ENCODE data around the gene GTF2B. TPM values are rescaled to one million over a fixed set of nuclear protein-coding genes. Genes with fewer than 3 reads are reported as not detected.
"Not testable (repeated sequence)": the region's sequence is repeated elsewhere in the genome, so short reads cannot be mapped to it uniquely, and the experiment has no call there.

GTF2B gene
- total RNA-seq, 6 experiments from 2014 or later: 8.8 to 21.6 (median 15.9) TPM

GRCh38 chr1:88867743-88868521 is 23.4 kb downstream of the GTF2B start:
- Histone ChIP-seq H3K4me3 (no peak overlapping the region), H3K4me1 (no peaks in the 10 kb centered on the region), H3K36me3 (peaks cover 0 to 9% (median 0%) of the 10 kb centered on the region in 4 donors), H3K27ac (no peak overlapping the region), H3K9me3 (no peaks in the 10 kb centered on the region), H3K27me3 (no peaks in the 10 kb centered on the region)
- 65% methylated on average over 6 of the region's 6 CpGs for WGBS (ENCODE audit: insufficient coverage, low coverage, low lambda C conversion rate, missing lambda C conversion rate)
- ATAC-seq: no peak
- intact Hi-C loops (cut with DNase I): no loop called here
- TF ChIP-seq POLR2A (IDR thresholded peaks at IDR 0.05): no peak
- TF ChIP-seq, protein P1, sequence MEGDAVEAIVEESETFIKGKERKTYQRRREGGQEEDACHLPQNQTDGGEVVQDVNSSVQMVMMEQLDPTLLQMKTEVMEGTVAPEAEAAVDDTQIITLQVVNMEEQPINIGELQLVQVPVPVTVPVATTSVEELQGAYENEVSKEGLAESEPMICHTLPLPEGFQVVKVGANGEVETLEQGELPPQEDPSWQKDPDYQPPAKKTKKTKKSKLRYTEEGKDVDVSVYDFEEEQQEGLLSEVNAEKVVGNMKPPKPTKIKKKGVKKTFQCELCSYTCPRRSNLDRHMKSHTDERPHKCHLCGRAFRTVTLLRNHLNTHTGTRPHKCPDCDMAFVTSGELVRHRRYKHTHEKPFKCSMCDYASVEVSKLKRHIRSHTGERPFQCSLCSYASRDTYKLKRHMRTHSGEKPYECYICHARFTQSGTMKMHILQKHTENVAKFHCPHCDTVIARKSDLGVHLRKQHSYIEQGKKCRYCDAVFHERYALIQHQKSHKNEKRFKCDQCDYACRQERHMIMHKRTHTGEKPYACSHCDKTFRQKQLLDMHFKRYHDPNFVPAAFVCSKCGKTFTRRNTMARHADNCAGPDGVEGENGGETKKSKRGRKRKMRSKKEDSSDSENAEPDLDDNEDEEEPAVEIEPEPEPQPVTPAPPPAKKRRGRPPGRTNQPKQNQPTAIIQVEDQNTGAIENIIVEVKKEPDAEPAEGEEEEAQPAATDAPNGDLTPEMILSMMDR (IDR thresholded peaks at IDR 0.05): no peak
- no peak for DNase-seq

DNA sequence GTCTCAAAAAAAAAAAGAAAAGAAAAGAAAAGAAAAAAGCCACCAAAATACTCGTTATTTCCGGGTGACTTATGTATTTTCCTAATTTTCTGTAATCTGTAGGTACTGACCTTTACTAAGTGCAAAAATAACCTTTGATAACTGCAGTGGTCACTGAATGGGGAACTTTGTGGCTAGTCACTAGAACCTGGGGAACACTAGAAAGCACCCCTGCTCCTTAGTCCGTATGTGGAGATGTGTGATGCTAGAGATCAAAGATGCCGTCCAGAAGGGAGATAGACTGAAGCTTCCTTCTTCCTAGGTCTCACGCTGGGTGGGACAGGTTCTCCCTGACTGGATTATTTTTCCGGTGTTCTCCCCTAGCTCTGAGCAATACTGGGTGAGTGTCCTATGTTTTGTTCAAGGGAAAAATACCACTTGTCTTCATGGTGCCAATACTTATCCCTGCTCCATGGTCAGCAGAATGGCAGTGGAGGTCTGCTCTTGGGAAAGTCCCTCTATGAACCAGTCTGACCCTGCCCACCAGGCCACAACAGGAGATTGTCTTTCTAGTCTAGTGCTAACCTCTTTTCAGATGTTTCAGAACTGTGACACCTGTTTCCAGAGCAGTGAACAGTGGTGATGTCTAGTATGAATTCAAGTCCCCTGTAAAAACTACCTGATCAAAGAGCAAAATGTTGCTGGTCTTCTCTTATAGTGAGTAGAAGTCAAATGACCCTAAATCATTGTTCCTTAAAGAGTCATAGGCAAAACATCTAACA is 39.9 kb downstream of the GTF2B start:
- no peaks in the 10 kb centered on the region for H3K4me1 ChIP-seq
- H3K27me3 ChIP-seq: no peaks in the 10 kb centered on the region
- TF ChIP-seq POLR2A (IDR thresholded peaks at IDR 0.05): no peak
- TF ChIP-seq, protein P1 (IDR thresholded peaks at IDR 0.05): no peak
- H3K9me3 ChIP-seq: no peaks in the 10 kb centered on the region
- H3K36me3 ChIP-seq: peaks cover 0 to 54% (median 18%) of the 10 kb centered on the region in 4 donors
- 88% methylated on average over 6 of the region's 6 CpGs for WGBS (ENCODE audit: insufficient coverage, low coverage, low lambda C conversion rate, missing lambda C conversion rate)
- intact Hi-C loops (cut with DNase I): no loop called here
- H3K4me3 ChIP-seq: no peak overlapping the region
- H3K27ac ChIP-seq: no peak overlapping the region
- ATAC-seq: no peak
- DNase-seq: no peak

DNA sequence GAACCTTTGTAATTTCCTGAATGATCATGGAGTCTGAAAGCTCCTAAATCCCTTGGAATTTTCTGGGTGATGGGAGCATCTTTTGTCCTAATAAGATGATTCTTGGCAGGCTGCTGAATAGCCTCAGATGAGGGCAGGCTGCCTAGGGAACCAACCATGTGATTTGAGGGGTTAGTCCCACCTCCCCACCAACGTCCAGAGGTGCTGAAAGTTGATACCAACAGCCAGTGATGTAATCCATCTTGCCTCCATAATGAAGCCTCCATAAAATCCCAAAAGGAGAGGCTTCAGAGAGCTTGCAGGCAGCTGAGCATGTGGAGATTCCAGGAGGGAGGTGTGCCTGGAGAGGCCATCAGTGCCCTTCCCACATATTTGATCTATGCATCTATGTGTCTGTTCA is 43.7 kb downstream of the GTF2B start:
- H3K27ac ChIP-seq: no peak overlapping the region

GRCh38 chr1:88825721-88826120 is 65.6 kb downstream of the GTF2B start:
- ATAC-seq (no peak), DNase-seq (no peak)
- no peak overlapping the region for H3K4me3 ChIP-seq
- intact Hi-C loops (cut with DNase I): no loop called here
- no peaks in the 10 kb centered on the region for H3K27me3 ChIP-seq
- H3K36me3 ChIP-seq: peaks cover 2 to 10% (median 7%) of the 10 kb centered on the region in 4 donors
- no peaks in the 10 kb centered on the region for H3K9me3 ChIP-seq
- WGBS (ENCODE audit: insufficient coverage, low coverage, low lambda C conversion rate, missing lambda C conversion rate): 96% methylated on average over 2 of the region's 2 CpGs
- H3K27ac ChIP-seq: no peak overlapping the region
- TF ChIP-seq POLR2A (IDR thresholded peaks at IDR 0.05): no peak
- TF ChIP-seq, protein P1 (IDR thresholded peaks at IDR 0.05): no peak
- no peaks in the 10 kb centered on the region for H3K4me1 ChIP-seq

More for the DNA sequence above, 43.7 kb downstream of the GTF2B start:
- intact Hi-C loops (cut with DNase I): no loop called here
- H3K27me3 ChIP-seq: no peaks in the 10 kb centered on the region
- H3K9me3 ChIP-seq: no peaks in the 10 kb centered on the region
- no peak for ATAC-seq
- H3K4me3 ChIP-seq: no peak overlapping the region
- 0% methylated on average over 1 of the region's 1 CpG for WGBS (ENCODE audit: insufficient coverage, low coverage, low lambda C conversion rate, missing lambda C conversion rate)
- H3K36me3 ChIP-seq: peaks cover 0 to 18% (median 6%) of the 10 kb centered on the region in 4 donors
- TF ChIP-seq, protein P1 (IDR thresholded peaks at IDR 0.05): no peak
- TF ChIP-seq POLR2A (IDR thresholded peaks at IDR 0.05): no peak
- no peak for DNase-seq
- no peaks in the 10 kb centered on the region for H3K4me1 ChIP-seq

GRCh38 chr1:88819642-88820041 is 71.7 kb downstream of the GTF2B start:
- DNase-seq; H3K36me3 ChIP-seq; H3K4me3 ChIP-seq; H3K27me3 ChIP-seq; intact Hi-C loops (cut with DNase I); H3K27ac ChIP-seq; H3K4me1 ChIP-seq; ATAC-seq; H3K9me3 ChIP-seq: not testable (repeated sequence)
- 100% methylated on average over 2 of the region's 3 CpGs for WGBS (ENCODE audit: insufficient coverage, low coverage, low lambda C conversion rate, missing lambda C conversion rate)

Measured in right lobe of liver (tissue), 6 donors.